Cardiac septum (tissue), 1 donor: ENCODE data around the gene EIF3C. TPM values are rescaled to one million over a fixed set of nuclear protein-coding genes. Genes with fewer than 3 reads are reported as not detected.
"Not testable (repeated sequence)": the region's sequence is repeated elsewhere in the genome, so short reads cannot be mapped to it uniquely, and the experiment has no call there.

Experiments used
- DNase-seq: peaks from one replicate; pipeline ENCODE4 v3.0.0-alpha.2; 2020; ENCODE audit warnings: low spot score
- intact Hi-C: fragments of 100-400 bp; cut with DNase I; formaldehyde crosslinking; loops from one replicate; pipeline ENCODE4 v1.14.0; 2022
- long read RNA-seq: library from polyadenylated mRNA; unstranded; transcript quantifications from one replicate; pipeline ENCODE4 v2.0.0, GENCODE V29; 2021
- total RNA-seq: library from RNA; stranded (reverse); fragmentation: NEBNext Ultra II Directional; extraction: Animal tissue kit (Norgen Biotek cat#: 25700); gene quantifications from one replicate; pipeline ENCODE4 v1.2.1, GENCODE V29; 2021
- donor health status: DM: no; HTN: no; CAD: no.

EIF3C gene, protein sequence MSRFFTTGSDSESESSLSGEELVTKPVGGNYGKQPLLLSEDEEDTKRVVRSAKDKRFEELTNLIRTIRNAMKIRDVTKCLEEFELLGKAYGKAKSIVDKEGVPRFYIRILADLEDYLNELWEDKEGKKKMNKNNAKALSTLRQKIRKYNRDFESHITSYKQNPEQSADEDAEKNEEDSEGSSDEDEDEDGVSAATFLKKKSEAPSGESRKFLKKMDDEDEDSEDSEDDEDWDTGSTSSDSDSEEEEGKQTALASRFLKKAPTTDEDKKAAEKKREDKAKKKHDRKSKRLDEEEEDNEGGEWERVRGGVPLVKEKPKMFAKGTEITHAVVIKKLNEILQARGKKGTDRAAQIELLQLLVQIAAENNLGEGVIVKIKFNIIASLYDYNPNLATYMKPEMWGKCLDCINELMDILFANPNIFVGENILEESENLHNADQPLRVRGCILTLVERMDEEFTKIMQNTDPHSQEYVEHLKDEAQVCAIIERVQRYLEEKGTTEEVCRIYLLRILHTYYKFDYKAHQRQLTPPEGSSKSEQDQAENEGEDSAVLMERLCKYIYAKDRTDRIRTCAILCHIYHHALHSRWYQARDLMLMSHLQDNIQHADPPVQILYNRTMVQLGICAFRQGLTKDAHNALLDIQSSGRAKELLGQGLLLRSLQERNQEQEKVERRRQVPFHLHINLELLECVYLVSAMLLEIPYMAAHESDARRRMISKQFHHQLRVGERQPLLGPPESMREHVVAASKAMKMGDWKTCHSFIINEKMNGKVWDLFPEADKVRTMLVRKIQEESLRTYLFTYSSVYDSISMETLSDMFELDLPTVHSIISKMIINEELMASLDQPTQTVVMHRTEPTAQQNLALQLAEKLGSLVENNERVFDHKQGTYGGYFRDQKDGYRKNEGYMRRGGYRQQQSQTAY
- total RNA-seq: 403 TPM
- long read RNA-seq, transcript EIF3C-201 (21 exons, 3,145 nt): major isoform, 370 of 510 reads
- long read RNA-seq, transcript EIF3C-211 (20 exons, 2,986 nt): minor isoform, 47 of 510 reads
- long read RNA-seq, transcript EIF3C-209 (21 exons, 3,128 nt): minor isoform, 5 of 510 reads
- long read RNA-seq, transcript EIF3C-207 (13 exons, 3,957 nt): minor isoform, 16 of 510 reads
- long read RNA-seq, partial matches to known transcripts: 59 of 510 reads
- long read RNA-seq, other reads (novel, unspliced or antisense): 9 of 510 reads

DNA sequence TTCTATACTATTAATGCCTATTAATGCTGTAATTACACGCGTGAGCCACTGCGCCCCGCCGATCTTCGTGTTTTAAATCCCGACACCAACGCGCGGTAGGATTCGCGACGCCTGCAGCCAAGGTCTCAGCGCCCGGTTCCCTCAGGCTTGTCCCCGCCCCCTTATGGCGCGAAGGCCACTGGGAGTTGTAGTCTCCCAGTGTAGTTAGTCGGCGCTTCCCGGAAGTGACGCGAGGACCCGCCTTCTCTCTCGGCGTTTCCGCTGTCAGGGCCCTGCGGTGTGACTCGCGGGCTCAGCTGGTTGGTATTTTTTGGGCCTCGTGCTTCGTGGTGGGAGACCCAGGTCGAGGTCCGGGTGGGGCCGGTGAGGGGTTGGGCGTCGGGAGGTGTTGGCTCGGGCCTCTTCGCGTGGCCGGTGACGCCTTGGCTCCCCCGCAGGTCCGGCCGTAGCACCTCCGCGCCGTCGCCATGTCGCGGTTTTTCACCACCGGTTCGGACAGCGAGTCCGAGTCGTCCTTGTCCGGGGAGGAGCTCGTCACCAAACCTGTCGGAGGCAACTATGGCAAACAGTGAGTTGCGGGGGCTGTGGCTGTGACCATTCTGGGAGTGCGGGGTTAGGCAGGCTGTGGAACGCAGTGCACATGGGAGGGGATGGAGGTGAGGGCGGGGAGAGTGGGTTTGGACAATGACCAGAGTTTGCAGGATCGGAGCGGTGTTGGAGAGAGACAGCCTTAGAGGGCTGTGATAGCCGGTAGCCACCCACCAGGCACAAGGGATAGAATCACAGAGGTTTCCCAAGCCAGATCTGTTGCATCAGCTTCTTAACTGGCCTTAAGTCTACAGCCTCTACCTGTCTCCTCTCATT is at the start of gene EIF3C:
TSS of gene EIF3C (plus strand) at position 245 of the 864 bp plus-strand sequence. CDS start at position 468, 223 bp downstream.
- intact Hi-C loops, DNase-seq: not testable (repeated sequence)

DNA sequence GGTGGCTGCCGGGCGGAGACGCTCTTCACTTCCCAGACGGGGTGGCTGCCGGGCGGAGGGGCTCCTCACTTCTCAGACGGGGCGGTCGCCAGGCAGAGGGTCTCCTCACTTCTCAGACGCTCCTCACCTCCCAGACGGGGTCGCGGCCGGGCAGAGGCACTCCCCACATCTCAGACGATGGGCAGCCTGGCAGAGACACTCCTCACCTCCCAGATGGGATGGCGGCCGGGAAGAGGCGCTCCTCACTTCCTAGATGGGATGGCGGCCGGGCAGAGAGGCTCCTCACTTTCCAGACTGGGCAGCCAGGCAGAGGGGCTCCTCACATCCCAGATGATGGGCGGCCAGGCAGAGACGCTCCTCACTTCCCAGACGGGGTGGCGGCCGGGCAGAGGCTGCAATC is 45.0 kb upstream of the EIF3C start:
- DNase-seq, intact Hi-C loops: not testable (repeated sequence)

DNA sequence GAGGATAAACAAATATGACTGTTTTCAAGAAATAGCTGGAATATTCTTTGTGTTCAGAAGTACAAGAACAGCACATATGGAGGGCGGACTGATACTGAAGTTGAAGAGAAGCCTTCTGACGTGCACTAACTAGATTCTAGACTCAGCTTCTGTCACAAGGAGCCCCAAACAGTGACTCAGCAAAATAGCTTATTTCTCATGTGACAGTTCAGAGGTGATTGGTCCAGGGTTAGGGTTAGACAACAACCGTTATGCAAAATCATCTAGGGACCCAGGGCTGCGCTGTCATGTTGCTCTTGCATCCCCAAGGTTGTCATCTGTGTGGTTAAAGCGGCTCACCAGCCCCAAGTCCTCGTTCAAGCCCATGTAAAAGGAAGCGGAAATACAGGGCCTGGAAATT is 43.8 kb upstream of the EIF3C start:
- DNase-seq, intact Hi-C loops: not testable (repeated sequence)

DNA sequence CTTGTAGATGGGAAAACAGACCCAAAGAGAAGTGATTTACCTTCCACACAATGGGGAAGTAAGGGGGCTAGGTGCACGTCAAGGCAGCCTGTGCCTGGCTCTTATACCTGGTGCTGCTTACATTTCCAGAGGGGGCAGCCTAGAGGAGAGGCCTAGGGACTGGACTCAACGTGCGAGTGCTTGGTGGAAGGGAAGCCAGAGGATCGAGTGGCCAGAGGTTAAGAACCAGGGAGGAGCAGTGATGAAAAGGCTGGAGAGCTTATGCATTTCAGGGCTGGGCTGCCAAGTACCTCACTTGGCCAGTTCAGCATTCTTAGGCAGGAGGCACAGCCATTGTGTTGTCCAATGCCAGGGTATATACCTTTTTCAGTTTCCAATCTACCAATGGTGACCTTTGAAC is 43.1 kb upstream of the EIF3C start:
- intact Hi-C loops: not testable (repeated sequence)

DNA sequence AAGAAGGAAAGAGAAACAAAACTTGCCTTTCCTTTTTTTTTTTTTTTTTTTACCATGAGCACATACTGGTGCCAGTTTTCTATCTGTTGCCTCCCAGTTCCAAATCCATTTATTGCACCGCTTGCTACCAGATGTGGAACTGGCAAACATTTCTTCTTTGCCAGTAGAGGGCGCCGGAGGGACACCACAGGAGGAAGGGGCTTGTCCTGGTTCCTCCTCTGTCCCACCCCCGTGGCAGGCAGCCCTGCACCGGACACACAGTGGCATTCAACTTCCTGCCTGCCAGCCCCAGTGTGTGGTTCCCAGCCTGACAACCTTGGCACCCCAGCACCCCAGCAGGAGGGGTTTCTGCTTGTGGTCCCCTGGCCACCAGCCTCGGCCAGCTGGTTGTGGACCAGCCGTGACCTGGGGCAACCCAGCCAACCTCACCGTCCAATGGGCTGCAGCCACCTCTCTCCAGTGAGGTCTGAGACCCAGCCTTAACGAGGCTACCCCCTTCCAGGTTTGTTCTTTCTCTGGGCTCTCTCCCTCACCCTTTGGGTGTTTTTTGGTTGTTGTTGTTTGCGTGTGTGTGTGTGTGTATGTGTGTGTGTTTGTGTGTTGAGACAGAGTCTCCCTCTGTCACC is 22.8 kb upstream of the EIF3C start:
- intact Hi-C loops, DNase-seq: not testable (repeated sequence)

More for the DNA sequence above, 43.1 kb upstream of the EIF3C start:
- not testable (repeated sequence) for DNase-seq

DNA sequence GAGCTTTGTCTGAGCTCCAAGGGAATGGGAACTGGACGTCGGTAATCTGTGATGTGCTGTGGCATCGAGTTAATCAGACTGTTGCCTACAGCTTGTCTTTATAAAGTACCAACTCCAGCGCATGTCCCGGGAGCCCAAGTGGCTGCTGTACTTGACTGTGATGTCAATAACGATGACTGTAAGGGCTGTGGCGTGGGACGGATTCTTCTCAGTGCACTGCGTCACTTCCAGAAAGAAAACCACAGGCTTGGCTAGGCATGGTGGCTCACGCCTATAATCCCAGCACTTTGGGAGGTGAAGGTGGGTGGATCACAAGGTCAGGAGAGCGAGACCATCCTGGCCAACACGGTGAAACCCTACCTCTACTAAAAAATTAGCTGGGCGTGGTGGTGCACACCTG is 21.8 kb upstream of the EIF3C start:
- DNase-seq, intact Hi-C loops: not testable (repeated sequence)

DNA sequence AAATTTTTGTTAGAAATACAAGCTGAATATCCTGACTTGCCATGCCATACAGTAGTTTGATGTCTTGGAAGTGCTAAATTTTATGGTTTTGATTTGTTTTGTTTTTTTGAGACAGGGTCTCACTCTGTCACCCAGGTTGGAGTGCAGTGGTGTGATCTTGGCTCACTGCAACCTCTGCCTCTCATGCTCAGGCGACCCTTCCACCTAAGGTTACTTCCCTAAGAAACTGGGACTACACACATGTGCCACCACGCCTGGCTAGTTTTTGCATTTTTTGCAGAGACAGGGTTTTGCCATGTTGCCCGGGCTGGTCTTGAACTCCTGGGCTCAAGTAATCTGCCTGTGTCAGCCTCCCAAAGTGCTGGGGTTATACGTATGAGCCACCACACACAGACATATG is 19.5 kb upstream of the EIF3C start:
- intact Hi-C loops, DNase-seq: not testable (repeated sequence)

DNA sequence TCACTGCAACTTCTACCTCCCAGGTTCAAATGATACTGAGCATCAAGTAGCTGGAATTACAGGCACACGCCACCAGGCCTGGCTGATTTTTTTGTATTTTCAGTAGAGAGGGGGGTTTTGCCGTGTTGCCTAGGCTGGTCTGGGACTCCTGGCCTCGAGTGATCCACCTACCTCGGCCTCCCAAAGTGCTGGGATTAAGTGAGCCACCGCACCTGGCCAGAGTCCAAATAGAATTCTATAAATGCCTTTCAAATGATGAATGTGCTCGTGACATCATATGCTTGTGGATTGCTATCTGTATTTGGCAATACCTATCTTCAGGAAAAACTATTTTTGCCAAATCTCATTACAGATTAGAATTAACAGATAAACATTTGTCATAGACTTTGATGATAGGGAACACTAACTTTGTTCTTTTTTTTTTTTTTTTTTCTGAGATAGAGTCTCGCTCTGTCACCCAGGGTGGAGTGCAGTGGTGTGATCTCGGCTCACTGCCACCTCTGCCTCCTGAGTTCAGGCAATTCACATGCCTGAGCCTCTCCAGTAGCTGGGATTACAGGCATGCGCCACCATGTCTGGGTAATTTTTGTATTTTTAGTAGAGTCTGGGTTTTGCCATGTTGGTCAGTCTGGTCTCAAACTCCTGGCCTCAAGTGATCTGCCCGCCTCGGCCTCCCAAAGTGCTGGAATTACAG is 17.9 kb upstream of the EIF3C start:
- intact Hi-C loops, DNase-seq: not testable (repeated sequence)

DNA sequence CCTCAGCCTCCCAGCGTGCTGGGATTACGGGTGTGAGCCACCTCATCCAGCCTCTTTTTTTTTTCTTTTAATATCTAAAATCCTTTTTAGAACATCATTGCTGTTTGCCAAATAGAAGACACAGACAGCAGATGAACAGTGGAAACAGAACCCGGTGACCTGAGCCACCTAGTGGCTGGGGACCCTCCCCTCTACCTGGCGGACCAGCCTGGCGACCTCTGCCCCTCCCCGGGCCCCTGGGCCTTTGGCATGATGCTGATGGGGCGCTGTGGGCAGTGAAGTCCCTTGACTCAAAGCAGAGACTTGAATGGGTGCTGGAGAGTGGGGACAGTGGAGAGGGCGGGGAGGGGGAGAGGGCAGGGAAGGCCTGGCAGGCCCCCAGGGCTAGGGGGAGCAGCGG is 11.5 kb upstream of the EIF3C start:
- intact Hi-C loops, DNase-seq: not testable (repeated sequence)

DNA sequence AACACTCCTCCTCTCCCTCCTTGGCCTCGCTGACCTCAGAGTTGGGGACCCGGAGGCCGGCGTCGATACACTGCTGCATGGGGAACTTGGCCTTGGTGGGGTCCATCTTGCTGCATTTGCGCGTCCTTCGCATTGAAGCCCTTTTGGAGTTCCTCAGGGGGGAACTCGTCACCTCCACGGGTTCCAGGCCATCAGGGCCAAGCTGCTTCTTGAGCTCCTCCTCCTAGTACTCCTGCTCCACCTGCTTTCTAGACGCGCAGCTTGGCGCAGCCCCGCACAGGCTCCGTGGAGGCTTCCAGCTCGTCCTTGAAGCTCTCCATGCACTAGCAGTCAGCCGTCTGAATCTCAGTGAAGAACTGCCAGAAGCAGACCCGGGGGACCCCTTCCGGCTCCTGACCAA is 10.9 kb upstream of the EIF3C start:
- intact Hi-C loops, DNase-seq: not testable (repeated sequence)

DNA sequence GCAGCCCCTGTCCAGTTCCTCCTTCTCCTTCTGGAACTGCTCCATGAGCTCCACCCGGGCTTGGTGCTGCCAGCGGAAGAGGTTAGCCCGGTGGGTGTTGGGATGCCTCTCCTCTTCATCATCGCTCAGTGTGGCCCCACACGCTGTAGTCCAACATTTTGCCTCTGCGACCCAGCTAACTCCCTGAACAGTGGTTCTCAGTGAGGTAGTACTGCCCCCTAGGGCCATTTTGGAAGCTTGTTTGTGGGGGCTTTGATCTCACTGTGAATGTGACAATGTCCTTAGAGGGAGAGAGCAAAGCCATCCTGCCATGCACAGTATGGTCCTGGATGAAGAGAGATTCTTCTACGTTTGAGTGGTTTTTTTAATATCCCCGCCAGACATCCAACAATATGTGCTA is 9.9 kb upstream of the EIF3C start:
- DNase-seq, intact Hi-C loops: not testable (repeated sequence)

DNA sequence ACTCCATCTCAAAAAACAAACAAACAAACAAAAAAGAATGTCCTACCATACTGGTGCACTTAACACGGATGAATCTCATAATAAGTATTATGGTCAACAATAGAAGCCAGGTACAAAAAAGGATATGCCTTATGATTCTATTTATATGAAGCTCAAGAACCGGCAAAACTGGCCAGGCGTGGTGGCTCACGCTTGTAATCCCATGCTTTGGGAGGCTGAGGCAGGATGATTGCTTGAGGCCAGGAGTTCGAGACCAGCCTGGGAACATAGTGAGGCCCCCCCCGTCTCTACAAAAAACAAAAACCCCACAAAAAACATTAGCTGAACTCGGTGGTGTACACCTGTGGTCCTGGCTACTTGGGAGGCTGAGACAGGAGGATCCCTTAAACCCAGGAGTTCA is 7.0 kb upstream of the EIF3C start:
- intact Hi-C loops, DNase-seq: not testable (repeated sequence)

DNA sequence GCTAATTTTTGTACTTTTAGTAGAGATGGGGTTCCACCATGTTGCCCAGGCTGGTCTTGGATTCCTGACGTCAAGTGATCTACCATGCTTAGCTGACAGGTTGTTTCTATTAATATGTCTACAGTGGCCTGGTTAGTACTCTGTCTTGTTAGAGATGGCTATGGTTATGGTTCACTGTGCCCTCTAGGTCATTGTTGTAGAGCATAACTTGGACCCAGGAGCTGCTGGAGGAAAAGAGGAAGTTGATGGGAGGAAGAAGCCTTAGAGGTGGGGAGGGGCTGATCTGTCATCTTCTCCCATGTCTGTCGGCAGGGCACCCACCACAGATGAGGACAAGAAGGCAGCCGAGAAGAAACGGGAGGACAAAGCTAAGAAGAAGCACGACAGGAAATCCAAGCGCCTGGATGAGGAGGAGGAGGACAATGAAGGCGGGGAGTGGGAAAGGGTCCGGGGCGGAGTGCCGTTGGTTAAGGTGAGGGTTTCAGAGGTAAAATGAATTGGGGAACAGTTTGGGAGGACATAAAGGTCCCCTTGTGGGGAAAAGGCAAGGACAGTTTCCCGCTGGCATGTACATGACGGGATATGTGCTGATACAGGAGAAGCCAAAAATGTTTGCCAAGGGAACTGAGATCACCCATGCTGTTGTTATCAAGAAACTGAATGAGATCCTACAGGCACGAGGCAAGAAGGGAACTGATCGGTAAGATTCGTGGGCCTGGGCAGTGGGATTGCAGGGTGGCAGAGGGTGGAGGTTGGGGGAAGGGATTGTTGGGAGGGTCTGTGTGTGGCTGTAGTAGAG is 11.8 kb downstream of the EIF3C start:
- DNase-seq, intact Hi-C loops: not testable (repeated sequence)

DNA sequence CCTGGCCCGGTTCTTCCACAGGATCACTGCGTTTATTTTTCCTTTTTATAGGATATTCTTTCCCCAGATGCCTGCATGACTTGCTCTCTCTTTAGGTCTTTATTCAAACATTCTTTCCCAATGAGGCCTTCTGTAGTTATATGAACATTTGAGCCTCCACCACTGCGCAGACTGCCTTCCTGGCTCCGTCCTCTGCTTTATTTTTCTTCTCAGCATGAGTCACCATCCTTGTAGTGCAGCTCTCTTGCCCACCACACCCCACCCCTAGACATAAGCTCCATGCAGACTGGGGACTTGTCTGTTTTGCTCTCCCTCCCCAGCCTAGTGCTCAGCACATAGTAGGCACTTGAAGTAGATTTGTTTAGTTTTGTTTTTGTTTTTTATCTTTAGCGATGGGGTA is 20.0 kb downstream of the EIF3C start:
- DNase-seq, intact Hi-C loops: not testable (repeated sequence)

DNA sequence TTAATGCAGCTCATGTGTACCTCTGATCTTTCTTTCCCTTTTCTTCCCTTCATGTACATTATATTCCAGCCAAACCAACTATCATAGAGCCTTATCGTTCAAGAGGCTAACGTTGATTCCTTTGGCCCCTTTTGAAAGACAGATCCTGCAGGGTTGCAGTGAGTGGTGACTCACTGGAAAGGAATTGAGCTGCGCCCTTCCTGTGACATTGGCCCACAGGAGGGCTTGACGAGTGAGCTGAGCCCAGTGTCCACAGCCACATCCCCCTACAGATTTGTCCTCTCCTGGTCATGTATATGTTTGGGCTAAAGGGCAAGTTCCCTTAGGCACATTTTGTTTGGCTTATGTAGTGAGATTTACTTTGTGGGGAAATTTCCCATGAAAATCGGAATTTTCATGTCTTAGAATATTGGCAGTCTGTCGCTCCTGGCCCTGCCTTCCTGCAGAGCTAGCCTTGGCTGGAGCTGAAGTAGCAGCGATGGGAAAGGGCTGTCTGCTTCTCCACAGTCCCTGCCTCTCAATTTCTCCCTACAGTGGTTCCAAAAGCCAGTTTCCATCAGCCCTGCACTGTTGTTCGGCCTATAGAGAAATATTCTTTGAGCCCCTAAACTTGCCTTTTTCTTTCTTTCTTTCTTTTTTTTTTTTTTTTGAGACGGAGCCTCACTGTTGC is 21.3 kb downstream of the EIF3C start:
- DNase-seq, intact Hi-C loops: not testable (repeated sequence)

DNA sequence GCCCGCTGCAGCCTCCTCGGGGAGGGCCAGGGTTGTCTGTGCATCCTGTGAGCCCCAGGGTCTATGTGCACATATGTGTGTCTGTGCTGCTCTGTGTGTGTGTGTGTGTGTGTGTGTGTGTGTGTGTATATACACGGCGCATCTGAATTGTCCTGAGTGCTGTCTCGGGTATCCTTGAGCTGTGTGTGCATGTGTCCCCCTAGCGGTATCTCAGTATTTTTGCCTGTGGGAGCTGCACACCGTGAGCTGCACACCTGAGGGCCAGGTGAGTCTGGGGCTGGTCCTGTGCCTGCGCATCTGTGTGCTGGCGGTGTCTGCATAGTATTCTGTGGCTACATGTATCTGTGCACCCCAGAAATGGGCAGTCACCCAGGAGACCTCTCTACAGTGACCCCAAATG is 28.5 kb downstream of the EIF3C start:
- intact Hi-C loops, DNase-seq: not testable (repeated sequence)
